Suprapubic skin (tissue), 4 donors: ENCODE data around the gene LRRC42. TPM values are rescaled to one million over a fixed set of nuclear protein-coding genes. Genes with fewer than 3 reads are reported as not detected.
A peak's percentile ranks its signal among the peaks of the same experiment; 100 is the strongest.

Experiments
- DNase-seq, 2 donors: peaks; one replicate each; pipeline ENCODE4 v3.0.0-alpha.2; 2019; ENCODE audit warnings: low spot score in 2 of 2
- H3K27ac ChIP-seq: fragments of 200-600 bp; sonication (generic); one replicate; pipeline ENCODE4 v1.5.1; 2019
- H3K27me3 ChIP-seq: fragments of 200-600 bp; sonication (generic); one replicate; pipeline ENCODE4 v1.5.1; 2019
- H3K36me3 ChIP-seq: fragments of 200-600 bp; sonication (generic); one replicate; pipeline ENCODE4 v1.5.1; 2019
- H3K4me1 ChIP-seq: fragments of 200-600 bp; sonication (generic); one replicate; pipeline ENCODE4 v1.5.1; 2019
- H3K4me3 ChIP-seq: fragments of 200-600 bp; sonication (generic); one replicate; pipeline ENCODE4 v1.5.1; 2019; ENCODE audit warnings: mild to moderate bottlenecking
- H3K9me3 ChIP-seq: fragments of 200-600 bp; sonication (generic); one replicate; pipeline ENCODE4 v1.5.1; 2019
- CTCF ChIP-seq, 2 donors: fragments of 200-600 bp in 1 of 2; fragments of 450-650 bp in 1 of 2; sonication (generic) in 1 of 2; IDR thresholded peaks; one replicate each; pipeline ENCODE4 v1.5.1; 2016 to 2019; ENCODE audit warnings: antibody characterized with exemption in 2 of 2, mild to moderate bottlenecking in 1 of 2, moderate library complexity in 1 of 2
- EP300 ChIP-seq: sonication (generic); formaldehyde crosslinking; IDR thresholded peaks from one replicate; pipeline ENCODE4 v1.6.1; 2017; ENCODE audit warnings: antibody characterized with exemption
- POLR2A ChIP-seq, 2 donors: fragments of 450-650 bp; IDR thresholded peaks; one replicate each; pipeline ENCODE4 v1.6.1; 2017; ENCODE audit warnings: antibody characterized with exemption in 2 of 2, mild to moderate bottlenecking in 2 of 2, moderate library complexity in 2 of 2
- POLR2AphosphoS5 ChIP-seq, 3 donors: sonication (generic); formaldehyde crosslinking; IDR thresholded peaks; one replicate each; pipeline ENCODE4 v1.6.1; 2017; ENCODE audit warnings: antibody characterized with exemption in 3 of 3
- WGBS: methylation state at CpG from one replicate; pipeline ENCODE4 v1.1.5; 2018; 5-methylcytosine and 5-hydroxymethylcytosine counted together
- total RNA-seq, 4 donors: library from RNA; depleted of rRNA; stranded (reverse); fragments of >200 nt; gene quantifications; one replicate each; pipeline ENCODE4 v1.1.0, GENCODE V29; 2016

Gene LRRC42
- total RNA-seq, 4 donors from 2014 or later: 22.2 to 31.1 (median 28.3) TPM

- no peak overlapping the region for H3K27ac ChIP-seq
- no peaks in the 10 kb centered on the region for H3K4me1 ChIP-seq
- peaks cover 15% of the 10 kb centered on the region for H3K27me3 ChIP-seq
- no peaks in the 10 kb centered on the region for H3K9me3 ChIP-seq
- no peak for DNase-seq
- TF ChIP-seq POLR2AphosphoS5 (IDR thresholded peaks at IDR 0.05) (no peak), EP300 (no peak), CTCF (IDR thresholded peaks at IDR 0.05) (no peak), POLR2A (IDR thresholded peaks at IDR 0.05) (no peak)
- WGBS: 91% methylated on average over 4 of the region's 4 CpGs
- no peaks in the 10 kb centered on the region for H3K36me3 ChIP-seq
- H3K4me3 ChIP-seq: no peak overlapping the region
Observed at GRCh38 chr1:54009406-54009805, 63.3 kb downstream of the LRRC42 start.

DNA sequence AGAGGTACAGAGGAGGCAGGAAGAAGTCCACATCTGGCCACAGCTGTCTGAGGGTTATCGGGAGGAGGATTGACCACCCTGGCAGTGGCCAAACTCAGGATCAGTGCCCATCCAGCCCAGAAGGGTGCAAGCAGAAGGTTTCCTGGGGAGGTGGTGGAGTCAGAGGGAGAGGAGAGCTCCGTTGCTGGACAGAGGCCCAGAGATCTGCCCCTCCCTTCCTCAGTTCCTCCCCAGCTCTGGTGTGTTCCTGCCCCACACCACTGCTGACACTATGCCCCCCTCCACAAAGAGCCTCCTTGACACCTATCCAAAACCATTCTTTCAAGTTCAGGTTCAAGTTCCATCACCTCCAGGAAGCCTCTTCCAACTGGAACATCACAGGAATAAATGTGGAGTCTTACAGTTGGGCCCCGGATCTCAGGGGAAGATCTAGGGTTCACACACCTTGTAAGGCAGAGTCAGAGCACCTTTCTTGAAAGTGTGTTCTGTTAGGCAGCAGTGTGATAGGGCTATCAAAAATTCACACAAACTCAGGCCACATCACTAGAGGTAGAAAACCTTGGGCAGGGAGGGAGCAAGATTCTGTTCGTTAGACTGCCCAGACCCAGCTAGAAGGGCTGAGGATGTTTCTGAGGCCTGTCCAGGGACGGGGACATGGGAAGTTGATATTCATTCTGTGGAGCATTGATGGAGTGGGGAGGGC lies 64.4 kb downstream of the LRRC42 start:
- no peak overlapping the region for H3K27ac ChIP-seq
- H3K4me1 ChIP-seq: peaks cover 4% of the 10 kb centered on the region
- no peak for TF ChIP-seq POLR2A (IDR thresholded peaks at IDR 0.05)
- TF ChIP-seq EP300: no peak
- TF ChIP-seq CTCF (IDR thresholded peaks at IDR 0.05): no peak
- TF ChIP-seq POLR2AphosphoS5 (IDR thresholded peaks at IDR 0.05): no peak
- WGBS: 73% methylated on average over 5 of the region's 5 CpGs
- peaks cover 16% of the 10 kb centered on the region for H3K27me3 ChIP-seq
- H3K36me3 ChIP-seq: no peaks in the 10 kb centered on the region
- no peaks in the 10 kb centered on the region for H3K9me3 ChIP-seq
- no peak for DNase-seq
- H3K4me3 ChIP-seq: no peak overlapping the region

- Histone ChIP-seq H3K4me1 (peaks cover 13% of the 10 kb centered on the region), H3K36me3 (no peaks in the 10 kb centered on the region), H3K4me3 (no peak overlapping the region), H3K27me3 (peaks cover 16% of the 10 kb centered on the region), H3K27ac (no peak overlapping the region), H3K9me3 (no peaks in the 10 kb centered on the region)
- WGBS: 84% methylated on average over 9 of the region's 9 CpGs
- TF ChIP-seq EP300 (no peak), POLR2AphosphoS5 (IDR thresholded peaks at IDR 0.05) (no peak), CTCF (IDR thresholded peaks at IDR 0.05) (no peak), POLR2A (IDR thresholded peaks at IDR 0.05) (no peak)
- DNase-seq: no peak
Observed at GRCh38 chr1:54011316-54012007, 65.3 kb downstream of the LRRC42 start.

DNA sequence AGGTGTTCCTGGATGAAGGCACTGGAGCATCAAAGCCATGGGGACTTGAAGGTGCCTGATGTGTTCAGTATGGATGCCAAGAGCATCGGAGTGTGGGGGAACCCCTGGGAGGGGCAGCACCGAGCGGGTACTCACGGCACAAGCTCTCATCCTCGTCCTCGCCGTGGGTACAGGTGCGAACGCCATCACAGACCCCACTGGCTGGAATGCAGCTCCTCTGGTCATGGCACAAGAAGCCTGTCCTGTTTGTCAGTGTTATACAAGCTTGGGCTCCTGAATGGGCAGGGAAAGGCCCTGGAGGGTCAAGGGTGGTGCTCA lies 65.8 kb downstream of the LRRC42 start:
- peaks cover 16% of the 10 kb centered on the region for H3K27me3 ChIP-seq
- TF ChIP-seq POLR2AphosphoS5 (IDR thresholded peaks at IDR 0.05) (no peak), POLR2A (IDR thresholded peaks at IDR 0.05) (no peak), CTCF (IDR thresholded peaks at IDR 0.05) (no peak), EP300 (no peak)
- WGBS: 77% methylated on average over 5 of the region's 9 CpGs
- no peak overlapping the region for H3K4me3 ChIP-seq
- H3K4me1 ChIP-seq: peaks cover 13% of the 10 kb centered on the region
- no peaks in the 10 kb centered on the region for H3K9me3 ChIP-seq
- DNase-seq: peak in 1 of 2 donors; percentile 40
- H3K36me3 ChIP-seq: no peaks in the 10 kb centered on the region
- no peak overlapping the region for H3K27ac ChIP-seq

DNA sequence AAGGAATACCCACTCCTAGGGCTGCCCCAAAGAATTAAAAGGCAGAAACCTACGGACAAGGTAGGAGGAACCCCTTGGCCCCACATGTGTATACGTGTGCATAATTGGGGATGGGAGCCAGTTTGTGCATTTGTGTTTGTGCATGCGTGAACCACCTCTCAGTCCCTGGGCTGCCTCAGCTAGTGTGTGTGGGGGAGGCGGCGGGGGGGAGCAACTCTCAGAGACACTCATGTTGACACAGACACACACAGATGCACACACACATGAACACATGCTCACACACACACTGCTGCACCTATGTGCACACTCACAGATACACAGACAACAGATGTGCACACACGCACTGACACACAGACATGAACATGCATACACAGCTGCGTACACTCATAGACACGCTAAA lies 66.7 kb downstream of the LRRC42 start:
- Histone ChIP-seq H3K4me1 (peaks cover 15% of the 10 kb centered on the region), H3K9me3 (no peaks in the 10 kb centered on the region), H3K4me3 (no peak overlapping the region), H3K36me3 (no peaks in the 10 kb centered on the region), H3K27me3 (peaks cover 15% of the 10 kb centered on the region), H3K27ac (no peak overlapping the region)
- no peak for TF ChIP-seq POLR2AphosphoS5 (IDR thresholded peaks at IDR 0.05)
- no peak for TF ChIP-seq CTCF (IDR thresholded peaks at IDR 0.05)
- no peak for TF ChIP-seq POLR2A (IDR thresholded peaks at IDR 0.05)
- no peak for TF ChIP-seq EP300
- peak in 1 of 2 donors; percentile 53 for DNase-seq
- WGBS: 85% methylated on average over 6 of the region's 8 CpGs
